SU-DHL-6 (cell line): ENCODE measurements around the gene FAM168B.

ENCODE experiments used
- H2AFZ ChIP-seq: fragments of 200-600 bp; sonication (generic); 2 replicates; pipeline ENCODE4 v1.6.1; 2014; ENCODE audit warnings: low read depth, mild to moderate bottlenecking, moderate library complexity, mixed read lengths, antibody characterized with exemption, low read length; ENCODE audit not compliant: severe bottlenecking
- H3F3A ChIP-seq: fragments of 200-600 bp; shearing (Covaris generic); 2 replicates; pipeline ENCODE4 v1.6.0; 2016; ENCODE audit warnings: antibody characterized with exemption, mild to moderate bottlenecking; ENCODE audit not compliant: insufficient read depth
- H3K27ac ChIP-seq: fragments of 200-600 bp; sonication (generic); 2 replicates; pipeline ENCODE4 v1.5.1; 2016; ENCODE audit warnings: low read depth, mild to moderate bottlenecking, low read length, moderate library complexity, mixed read lengths
- H3K27me3 ChIP-seq: fragments of 200-600 bp; sonication (generic), shearing (Covaris generic); 2 replicates; pipeline ENCODE4 v1.6.0; 2014; ENCODE audit warnings: mild to moderate bottlenecking, low read length
- H3K36me3 ChIP-seq: fragments of 200-600 bp; sonication (generic); 2 replicates; pipeline ENCODE4 v1.6.1; 2014; ENCODE audit warnings: mild to moderate bottlenecking, low read length, mixed read lengths
- H3K4me2 ChIP-seq: fragments of 300-600, 200-600 bp; shearing (Covaris generic), sonication (generic); 2 replicates; pipeline ENCODE4 v1.6.0; 2014; ENCODE audit warnings: low read length, low read depth, mild to moderate bottlenecking; ENCODE audit not compliant: poor library complexity, severe bottlenecking
- H3K4me3 ChIP-seq: fragments of 200-600 bp; sonication (generic); 2 replicates; pipeline ENCODE4 v1.5.1; 2014; ENCODE audit warnings: antibody characterized with exemption, low read length, mild to moderate bottlenecking, mixed read lengths; ENCODE audit not compliant: insufficient read depth, poor library complexity, severe bottlenecking
- H3K79me2 ChIP-seq: fragments of 200-600 bp; sonication (generic); 2 replicates; pipeline ENCODE4 v1.6.1; 2014; ENCODE audit warnings: mild to moderate bottlenecking, low read length, moderate library complexity; ENCODE audit not compliant: insufficient read depth
- H3K9ac ChIP-seq: fragments of 200-600 bp; sonication (generic); 2 replicates; pipeline ENCODE4 v1.7.0; 2014; ENCODE audit warnings: mild to moderate bottlenecking, low read length
- H3K9me2 ChIP-seq: fragments of 200-600 bp; sonication (generic); replicated peaks from 2 replicates; pipeline ENCODE4 v1.6.1; 2014; ENCODE audit warnings: low read length; ENCODE audit not compliant: insufficient read depth
- H3K9me3 ChIP-seq: fragments of 200-600 bp; sonication (generic); 2 replicates; pipeline ENCODE4 v1.6.1; 2014; ENCODE audit warnings: low read length, mixed read lengths; ENCODE audit not compliant: insufficient read depth
- H4K20me1 ChIP-seq: fragments of 200-600 bp; sonication (generic); 2 replicates; pipeline ENCODE4 v1.6.1; 2014; ENCODE audit warnings: low read depth, mild to moderate bottlenecking, antibody characterized with exemption, low read length, moderate library complexity, mixed read lengths
- EZH2phosphoT487 ChIP-seq: fragments of 200-600 bp; sonication (generic), shearing (Covaris generic); conservative IDR thresholded peaks from 2 replicates; pipeline ENCODE4 v1.6.1; 2018; ENCODE audit warnings: mild to moderate bottlenecking, antibody characterized with exemption, low read length, moderate library complexity, mixed read lengths
- TF ChIP-seq, protein P1 (sequence below): fragments of 200-600 bp; sonication (generic); IDR thresholded peaks from one replicate; pipeline ENCODE4 v1.5.1; 2017; ENCODE audit warnings: antibody characterized with exemption, mild to moderate bottlenecking, low read length, moderate library complexity; ENCODE audit not compliant: insufficient read depth, poor library complexity, severe bottlenecking

FAM168B gene

DNA sequence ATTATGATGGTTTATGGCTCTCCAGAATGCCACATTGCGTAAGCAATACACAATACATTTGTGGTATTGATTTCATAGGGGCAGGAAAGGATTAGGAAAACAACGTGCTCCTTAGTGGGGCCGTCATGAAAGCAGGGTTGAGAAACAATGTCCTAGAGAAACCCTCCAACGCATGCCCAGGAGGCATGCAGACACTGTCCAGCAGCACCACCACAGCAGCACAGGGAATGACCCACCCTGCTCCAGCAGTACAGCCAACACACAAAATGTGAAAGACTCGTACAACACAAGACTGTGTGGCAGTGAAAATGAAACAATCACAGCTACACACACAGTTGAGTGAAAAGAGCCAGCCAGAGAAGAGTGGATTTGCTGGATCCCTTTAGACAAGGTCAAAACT is 66.3 kb downstream of the FAM168B start:
- TF ChIP-seq, protein P1, sequence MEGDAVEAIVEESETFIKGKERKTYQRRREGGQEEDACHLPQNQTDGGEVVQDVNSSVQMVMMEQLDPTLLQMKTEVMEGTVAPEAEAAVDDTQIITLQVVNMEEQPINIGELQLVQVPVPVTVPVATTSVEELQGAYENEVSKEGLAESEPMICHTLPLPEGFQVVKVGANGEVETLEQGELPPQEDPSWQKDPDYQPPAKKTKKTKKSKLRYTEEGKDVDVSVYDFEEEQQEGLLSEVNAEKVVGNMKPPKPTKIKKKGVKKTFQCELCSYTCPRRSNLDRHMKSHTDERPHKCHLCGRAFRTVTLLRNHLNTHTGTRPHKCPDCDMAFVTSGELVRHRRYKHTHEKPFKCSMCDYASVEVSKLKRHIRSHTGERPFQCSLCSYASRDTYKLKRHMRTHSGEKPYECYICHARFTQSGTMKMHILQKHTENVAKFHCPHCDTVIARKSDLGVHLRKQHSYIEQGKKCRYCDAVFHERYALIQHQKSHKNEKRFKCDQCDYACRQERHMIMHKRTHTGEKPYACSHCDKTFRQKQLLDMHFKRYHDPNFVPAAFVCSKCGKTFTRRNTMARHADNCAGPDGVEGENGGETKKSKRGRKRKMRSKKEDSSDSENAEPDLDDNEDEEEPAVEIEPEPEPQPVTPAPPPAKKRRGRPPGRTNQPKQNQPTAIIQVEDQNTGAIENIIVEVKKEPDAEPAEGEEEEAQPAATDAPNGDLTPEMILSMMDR = no peak
- no peak for TF ChIP-seq EZH2phosphoT487
- no peak overlapping the region for H3K4me3 ChIP-seq
- no peaks in the 10 kb centered on the region for H3K79me2 ChIP-seq
- no peaks in the 10 kb centered on the region for H3K36me3 ChIP-seq
- no peak overlapping the region for H2AFZ ChIP-seq
- no peaks in the 10 kb centered on the region for H3K27me3 ChIP-seq
- H3K27ac ChIP-seq = no peak overlapping the region
- H3F3A ChIP-seq = no peaks in the 10 kb centered on the region
- no peak overlapping the region for H3K4me2 ChIP-seq
- H4K20me1 ChIP-seq = no peaks in the 10 kb centered on the region
- no peaks in the 10 kb centered on the region for H3K9me2 ChIP-seq
- H3K9me3 ChIP-seq = no peaks in the 10 kb centered on the region
- H3K9ac ChIP-seq = no peak overlapping the region

DNA sequence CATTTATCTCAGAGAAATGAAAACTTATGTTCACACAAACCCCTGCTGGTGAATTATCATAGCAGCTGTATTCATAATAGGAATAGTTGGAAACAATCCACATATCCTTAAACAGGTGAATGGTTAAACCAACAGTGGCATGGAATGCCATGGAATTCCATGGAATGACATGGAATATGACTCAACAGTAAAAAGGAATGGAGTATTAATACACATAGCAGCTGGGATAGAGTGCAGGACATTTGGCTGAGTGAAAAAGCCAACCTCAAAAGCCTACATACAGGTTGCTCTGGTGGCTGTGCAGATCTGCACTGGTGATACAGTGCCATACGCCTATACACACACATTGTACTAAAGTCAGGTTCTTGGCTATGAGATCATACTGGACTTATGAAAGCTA is 69.5 kb downstream of the FAM168B start:
- no peak for TF ChIP-seq EZH2phosphoT487
- TF ChIP-seq, protein P1 = no peak
- no peaks in the 10 kb centered on the region for H3K9me2 ChIP-seq

GRCh38 chr2:131022731-131023130 is 70.5 kb downstream of the FAM168B start:
- Histone ChIP-seq H3K9ac (no peak overlapping the region), H3K79me2 (no peaks in the 10 kb centered on the region), H3K27me3 (no peaks in the 10 kb centered on the region), H3K27ac (no peak overlapping the region), H3K4me3 (no peak overlapping the region), H3K9me3 (no peaks in the 10 kb centered on the region), H2AFZ (no peak overlapping the region), H3F3A (no peaks in the 10 kb centered on the region), H3K36me3 (no peaks in the 10 kb centered on the region), H3K9me2 (no peaks in the 10 kb centered on the region), H3K4me2 (no peak overlapping the region), H4K20me1 (no peaks in the 10 kb centered on the region)
- TF ChIP-seq, protein P1 = no peak
- no peak for TF ChIP-seq EZH2phosphoT487

More for the DNA sequence above, 69.5 kb downstream of the FAM168B start:
- Histone ChIP-seq H4K20me1 (no peaks in the 10 kb centered on the region), H3K4me3 (no peak overlapping the region), H3K27me3 (no peaks in the 10 kb centered on the region), H3K4me2 (no peak overlapping the region), H3F3A (no peaks in the 10 kb centered on the region), H3K36me3 (no peaks in the 10 kb centered on the region), H3K27ac (no peak overlapping the region), H3K79me2 (no peaks in the 10 kb centered on the region), H3K9me3 (no peaks in the 10 kb centered on the region), H2AFZ (no peak overlapping the region), H3K9ac (no peak overlapping the region)
